H1 (cell line): Measurements from ENCODE around the gene BGN. TPM values are rescaled to one million over a fixed set of nuclear protein-coding genes. Genes with fewer than 3 reads are reported as not detected.

Experiments used
- CTCF ChIA-PET: fragments of 300-600 bp; sonication (Branson Sonifier 250); formaldehyde crosslinking; loops from one replicate; lab custom pipeline; 2021; ENCODE audit not compliant: partially characterized antibody; lab: Charles Lee
- POLR2A ChIA-PET: fragments of 300-600 bp; sonication (Branson Sonifier 250); formaldehyde crosslinking; loops from one replicate; lab custom pipeline; 2021; ENCODE audit warnings: inconsistent platforms; ENCODE audit not compliant: partially characterized antibody; lab: Charles Lee
- DNase-seq, 2 experiments: peaks; one replicate each; pipeline versions ENCODE4 v3.0.0 to v3.0.0-alpha.2; 2010 to 2022; ENCODE audit warnings: low spot score in 2 of 2, low read depth in 1 of 2, mixed read lengths in 1 of 2
- FAIRE-seq: peaks from 2 replicates; lab custom pipeline; 2011; peaks lifted over from hg19 to GRCh38; lab: Jason Lieb, UNC
- H2AFZ ChIP-seq: 2 replicates; pipeline ENCODE4 v1.8.1; 2012; ENCODE audit warnings: low read length, inconsistent platforms
- H2AK5ac ChIP-seq: 2 replicates; pipeline ENCODE4 v1.6.1; 2013; ENCODE audit warnings: low read depth, low read length
- H2BK120ac ChIP-seq: replicated peaks from 2 replicates; pipeline ENCODE3; 2013; ENCODE audit warnings: low read depth, low read length, inconsistent platforms
- H2BK12ac ChIP-seq: 2 replicates; pipeline ENCODE4 v1.6.1; 2013; ENCODE audit warnings: low read depth, low read length
- H2BK15ac ChIP-seq: 2 replicates; pipeline ENCODE4 v1.6.1; 2013; ENCODE audit warnings: low read length
- H2BK20ac ChIP-seq: 2 replicates; pipeline ENCODE4 v1.6.1; 2013; ENCODE audit warnings: low read length
- H2BK5ac ChIP-seq: 2 replicates; pipeline ENCODE4 v1.6.1; 2013; ENCODE audit warnings: low read depth, low read length
- H3K14ac ChIP-seq: 2 replicates; pipeline ENCODE4 v1.6.1; 2013; ENCODE audit warnings: inconsistent platforms; ENCODE audit not compliant: insufficient read length
- H3K18ac ChIP-seq: 2 replicates; pipeline ENCODE4 v1.6.1; 2013; ENCODE audit warnings: low read length; ENCODE audit errors: extremely low read depth
- H3K23ac ChIP-seq: 2 replicates; pipeline ENCODE4 v1.6.1; 2013; ENCODE audit warnings: inconsistent platforms; ENCODE audit not compliant: insufficient read length
- H3K23me2 ChIP-seq: 2 replicates; pipeline ENCODE4 v1.6.1; 2013; ENCODE audit warnings: low read depth, low read length
- H3K27ac ChIP-seq: 2 replicates; pipeline ENCODE4 v1.6.1; 2011; ENCODE audit warnings: low read depth, low read length, inconsistent platforms
- H3K27me3 ChIP-seq, 4 experiments: replicated peaks in 1 of 4; 1 replicate in 1 of 4; 2 replicates in 3 of 4; pipeline versions ENCODE4 v1.6.1 to v1.8.1; 2011 to 2013; ENCODE audit warnings: low read length in 3 of 4, mild to moderate bottlenecking in 3 of 4, inconsistent platforms in 2 of 4, mixed read lengths in 2 of 4, moderate library complexity in 1 of 4; ENCODE audit not compliant: control insufficient read depth in 3 of 4, insufficient read depth in 3 of 4; ENCODE audit errors: extremely low read depth in 1 of 4
- H3K36me3 ChIP-seq, 4 experiments: 2 replicates each; pipeline versions ENCODE4 v1.6.1 to v1.8.1; 2011 to 2013; ENCODE audit warnings: mild to moderate bottlenecking in 4 of 4, low read length in 3 of 4, moderate library complexity in 2 of 4, control low read depth in 1 of 4, inconsistent platforms in 1 of 4; ENCODE audit not compliant: insufficient read depth in 4 of 4, control insufficient read depth in 2 of 4
- H3K4ac ChIP-seq: replicated peaks from 2 replicates; pipeline ENCODE3; 2013; ENCODE audit warnings: low read length, low read depth, mixed read lengths, inconsistent platforms; ENCODE audit not compliant: insufficient read length
- H3K4me1 ChIP-seq, 4 experiments: replicated peaks in 1 of 4; 1 replicate in 1 of 4; 2 replicates in 3 of 4; pipeline versions ENCODE4 v1.6.1 to v1.8.1; 2011 to 2013; ENCODE audit warnings: low read length in 3 of 4, inconsistent platforms in 2 of 4, mixed read lengths in 1 of 4; ENCODE audit not compliant: insufficient read depth in 4 of 4, control insufficient read depth in 3 of 4
- H3K4me2 ChIP-seq, 2 experiments: 2 replicates each; pipeline versions ENCODE4 v1.6.1 to v1.8.1; 2011 to 2013; ENCODE audit warnings: low read depth in 2 of 2, low read length in 2 of 2, control low read depth in 1 of 2, inconsistent platforms in 1 of 2, mild to moderate bottlenecking in 1 of 2; ENCODE audit not compliant: insufficient read depth in 1 of 2
- H3K4me3 ChIP-seq, 4 experiments: fragments of 200-600, 300-600 bp in 1 of 4; sonication (generic), shearing (Covaris generic), sonication (Bioruptor Twin) in 1 of 4; 2 replicates each; pipeline versions ENCODE4 v1.5.1 to v1.8.1; 2011 to 2016; ENCODE audit warnings: low read length in 4 of 4, low read depth in 3 of 4, control low read depth in 2 of 4, inconsistent platforms in 2 of 4, mild to moderate bottlenecking in 2 of 4, mixed read lengths in 1 of 4, moderate library complexity in 1 of 4; ENCODE audit not compliant: insufficient read depth in 2 of 4; ENCODE audit errors: extremely low read depth in 1 of 4
- H3K56ac ChIP-seq: replicated peaks from 2 replicates; pipeline ENCODE3; 2013; ENCODE audit warnings: low read depth, mild to moderate bottlenecking, mixed read lengths, low read length, inconsistent platforms; ENCODE audit not compliant: insufficient read length
- H3K79me1 ChIP-seq: 2 replicates; pipeline ENCODE4 v1.6.1; 2013; ENCODE audit warnings: low read depth, low read length, control low read depth
- H3K79me2 ChIP-seq, 2 experiments: 2 replicates each; pipeline versions ENCODE4 v1.6.1 to v1.8.1; 2012 to 2013; ENCODE audit warnings: low read length in 2 of 2, mild to moderate bottlenecking in 2 of 2, inconsistent platforms in 1 of 2; ENCODE audit not compliant: insufficient read depth in 2 of 2, control insufficient read depth in 1 of 2
- H3K9ac ChIP-seq, 4 experiments: replicated peaks in 1 of 4; 1 replicate in 1 of 4; 2 replicates in 3 of 4; pipeline versions ENCODE4 v1.6.1 to v1.8.1; 2011 to 2013; ENCODE audit warnings: low read depth in 3 of 4, low read length in 3 of 4, control low read depth in 2 of 4, mild to moderate bottlenecking in 2 of 4, moderate library complexity in 2 of 4, inconsistent platforms in 1 of 4; ENCODE audit errors: extremely low read depth in 1 of 4
- H3K9me3 ChIP-seq, 2 experiments: 2 replicates each; pipeline versions ENCODE4 v1.6.1 to v1.8.1; 2012 to 2013; ENCODE audit warnings: mild to moderate bottlenecking in 2 of 2, moderate library complexity in 2 of 2, control low read depth in 1 of 2, inconsistent platforms in 1 of 2, low read depth in 1 of 2, low read length in 1 of 2, mixed read lengths in 1 of 2; ENCODE audit not compliant: insufficient read depth in 2 of 2
- H4K20me1 ChIP-seq, 2 experiments: replicated peaks in 1 of 2; 2 replicates each; pipeline versions ENCODE3 to v1.8.1; 2011 to 2013; ENCODE audit warnings: inconsistent platforms in 2 of 2, low read length in 2 of 2, mild to moderate bottlenecking in 1 of 2; ENCODE audit not compliant: insufficient read depth in 2 of 2, control insufficient read depth in 1 of 2
- H4K5ac ChIP-seq: 2 replicates; pipeline ENCODE4 v1.6.1; 2013; ENCODE audit warnings: low read length, low read depth, mixed read lengths, inconsistent platforms; ENCODE audit not compliant: insufficient read length
- H4K8ac ChIP-seq: 2 replicates; pipeline ENCODE4 v1.8.0; 2013; ENCODE audit warnings: mild to moderate bottlenecking, moderate library complexity, low read length, inconsistent platforms; ENCODE audit not compliant: insufficient read depth; ENCODE audit errors: extremely low read depth
- H4K91ac ChIP-seq: replicated peaks from 2 replicates; pipeline ENCODE3; 2013; ENCODE audit warnings: low read length, mixed read lengths, inconsistent platforms; ENCODE audit not compliant: insufficient read length
- BCL11A ChIP-seq, 2 experiments: IDR thresholded peaks; one replicate each; pipeline ENCODE4 v1.6.1; 2011; ENCODE audit warnings: low read depth in 2 of 2, low read length in 2 of 2, mild to moderate bottlenecking in 2 of 2
- BRCA1 ChIP-seq: IDR thresholded peaks from 2 replicates; pipeline ENCODE4 v1.6.1; 2012; ENCODE audit warnings: low read depth, low read length, improper control_type of control experiment
- CBX8 ChIP-seq: fragments of 300-800, 300-1000 bp; sonication (generic); IDR thresholded peaks from 2 replicates; pipeline ENCODE4 v1.7.1; 2016; ENCODE audit warnings: low read depth, low read length, borderline replicate concordance
- CHD2 ChIP-seq: IDR thresholded peaks from 2 replicates; pipeline ENCODE4 v1.6.1; 2012; ENCODE audit warnings: low read length, improper control_type of control experiment
- CREB1 ChIP-seq: IDR thresholded peaks from 2 replicates; pipeline ENCODE4 v1.6.1; 2012; ENCODE audit warnings: inconsistent platforms
- CTBP2 ChIP-seq: IDR thresholded peaks from 2 replicates; pipeline ENCODE4 v1.7.0; 2011; ENCODE audit warnings: borderline replicate concordance, mild to moderate bottlenecking, moderate library complexity, mixed read lengths, low read length; ENCODE audit not compliant: insufficient read depth, insufficient read length
- JUND ChIP-seq: IDR thresholded peaks from 2 replicates; pipeline ENCODE4 v1.6.1; 2011; ENCODE audit warnings: mild to moderate bottlenecking, improper control_type of control experiment, low read length
- KDM5A ChIP-seq: fragments of 200-600 bp; IDR thresholded peaks from 2 replicates; pipeline ENCODE4 v1.7.1; 2012; ENCODE audit warnings: mild to moderate bottlenecking, low read length, inconsistent platforms, mixed read lengths
- TBP ChIP-seq: IDR thresholded peaks from 2 replicates; pipeline ENCODE4 v1.6.1; 2011; ENCODE audit warnings: low read depth, low read length, improper control_type of control experiment
- TCF12 ChIP-seq: IDR thresholded peaks from 2 replicates; pipeline ENCODE4 v1.6.1; 2011; ENCODE audit warnings: low read depth, mild to moderate bottlenecking, low read length
- WGBS, 2 experiments: shearing (Covaris generic) in 1 of 2; methylation state at CpG; one replicate each; pipeline versions ENCODE4 v1.1.6 to v1.1.7; 2013 to 2015; ENCODE audit warnings: low lambda C conversion rate in 2 of 2, mixed read lengths in 2 of 2, inconsistent platforms in 1 of 2, low coverage in 1 of 2, missing lambda C conversion rate in 1 of 2; ENCODE audit not compliant: insufficient replicate concordance in 2 of 2, insufficient coverage in 1 of 2, insufficient read length in 1 of 2; ENCODE audit errors: extremely low coverage in 1 of 2, missing lambda C conversion rate in 1 of 2; 5-methylcytosine and 5-hydroxymethylcytosine counted together
- polyA plus RNA-seq, 7 experiments: library from polyadenylated mRNA; depleted of rRNA in 3 of 7; stranded (reverse) in 5 of 7; unstranded in 2 of 7; fragments of >200 nt in 5 of 7; fragments of 200-250 nt in 2 of 7; gene quantifications; 1 replicate in 5 of 7; 2 replicates in 1 of 7; 4 replicates in 1 of 7; pipeline versions ENCODE4 v1.2.1 to v1.2.3, GENCODE V29; 2011 to 2013; ENCODE audit warnings: missing spikeins in 2 of 7, mixed read lengths in 2 of 7
- total RNA-seq: library from RNA; stranded (reverse); fragmentation: NEBNext Ultra II Directional; extraction: Animal tissue kit (Norgen Biotek cat#: 25700); gene quantifications from 2 replicates; pipeline ENCODE4 v1.2.1, GENCODE V29; 2021
- TF ChIP-seq, protein P1 (sequence below): IDR thresholded peaks from 2 replicates; pipeline ENCODE4 v1.6.1; 2012; ENCODE audit warnings: low read length, inconsistent platforms

BGN gene
- total and polyA plus RNA-seq, 2 of the 8 experiments (the other 6 are each of a cell fraction or from before 2014, with no cell fraction given) = 1.8 to 2.4 TPM

DNA sequence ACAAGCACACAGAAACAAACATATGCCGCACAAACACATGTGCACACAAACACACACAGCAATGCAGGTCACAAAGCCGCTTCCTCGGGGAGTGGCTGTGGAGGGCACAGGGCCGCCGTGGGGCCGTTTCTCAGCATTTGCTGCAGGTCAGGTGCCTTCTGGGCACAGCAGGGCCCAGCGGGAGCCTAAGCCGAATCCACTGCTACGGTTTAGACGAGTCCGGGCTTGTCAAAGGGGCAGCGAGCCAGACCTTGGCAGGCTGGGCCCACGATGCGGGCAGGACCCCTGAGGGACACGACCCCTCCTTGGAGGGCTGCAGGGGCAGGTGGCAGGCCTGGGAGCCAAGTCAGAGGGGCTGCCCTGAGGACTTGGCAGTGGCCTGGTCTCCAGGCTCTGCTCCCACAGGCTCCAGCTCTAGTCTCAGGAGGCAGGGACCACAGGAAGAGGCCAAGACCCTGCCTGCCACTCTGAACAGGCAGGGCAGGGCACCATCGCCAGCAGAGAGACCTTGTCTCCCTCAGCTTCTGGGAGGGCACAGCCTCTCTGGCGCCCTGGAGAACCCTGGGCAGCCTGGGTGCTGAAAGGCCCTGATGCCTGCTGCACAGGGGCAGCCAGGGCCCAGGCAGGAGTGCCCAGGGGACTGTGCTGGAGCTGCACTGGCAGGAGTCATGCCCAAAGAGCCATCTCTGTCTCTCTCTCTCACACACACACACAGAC, 17.2 kb downstream of the BGN start:
- H2BK20ac ChIP-seq = 0 out of 2 replicates have a peak overlapping the region, but pooled peaks have one; percentile 48
- no peaks in the 10 kb centered on the region for H3K79me1 ChIP-seq
- H3K4me3 ChIP-seq = no peak overlapping the region
- H3K14ac ChIP-seq = no peak overlapping the region
- H2BK5ac ChIP-seq = peak overlapping the region; percentile 88; the same call in 1 of the 2 replicates
- no peak overlapping the region; the same call in 1 of the 2 replicates for H3K27ac ChIP-seq
- H3K23me2 ChIP-seq = peaks cover 7% of the 10 kb centered on the region; the same call in 1 of the 2 replicates
- peak overlapping the region; percentile 52 for H3K56ac ChIP-seq
- H2AFZ ChIP-seq = no peak overlapping the region
- FAIRE-seq = no peak
- H3K36me3 ChIP-seq = no peaks in the 10 kb centered on the region
- no peak for DNase-seq
- no peaks in the 10 kb centered on the region for H3K79me2 ChIP-seq
- POLR2A ChIA-PET = no interaction called here
- no peak overlapping the region for H3K9ac ChIP-seq
- WGBS, 2 experiments = 86% methylated on average over 3 of the region's 17 CpGs; no CpG with 5 or more reads in 1 of the 2 experiments
- H3K18ac ChIP-seq = peak overlapping the region; percentile 19; the same call in 1 of the 2 replicates
- 0 out of 2 replicates have a peak overlapping the region, but pooled peaks have one; percentile 81 for H2BK15ac ChIP-seq
- H4K91ac ChIP-seq = peak overlapping the region; percentile 85
- CTCF ChIA-PET = interaction anchor here (0.6 to 8.5 kb wide), 3 partner anchors 28 to 57 kb away, joined by 3 to 84 read pairs (median 4); partner anchors contain the start of gene HAUS7
- H2AK5ac ChIP-seq = peak overlapping the region; percentile 87; the same call in 1 of the 2 replicates
- H4K20me1 ChIP-seq = peaks cover 0 to 8% of the 10 kb centered on the region in 2 experiments
- no peak overlapping the region for H2BK120ac ChIP-seq
- peak overlapping the region; percentile 68; the same call in 1 of the 2 replicates for H2BK12ac ChIP-seq
- H3K27me3 ChIP-seq = peaks cover 0 to 8% (median 5%) of the 10 kb centered on the region in 4 experiments; a peak in 5 of 7 replicates
- peak overlapping the region; percentile 74 for H3K4ac ChIP-seq
- no peak overlapping the region for H4K5ac ChIP-seq
- no peak overlapping the region for H4K8ac ChIP-seq
- H3K23ac ChIP-seq = no peak overlapping the region
- H3K9me3 ChIP-seq = no peaks in the 10 kb centered on the region
- peaks cover 0 to 1% (median 0%) of the 10 kb centered on the region in 4 experiments; a peak in 2 of 7 replicates for H3K4me1 ChIP-seq
- H3K4me2 ChIP-seq = no peak overlapping the region
- TF ChIP-seq TBP = no peak
- TF ChIP-seq KDM5A = no peak
- TF ChIP-seq CHD2 = no peak
- TF ChIP-seq TCF12 = no peak
- no peak for TF ChIP-seq JUND
- TF ChIP-seq, protein P1, sequence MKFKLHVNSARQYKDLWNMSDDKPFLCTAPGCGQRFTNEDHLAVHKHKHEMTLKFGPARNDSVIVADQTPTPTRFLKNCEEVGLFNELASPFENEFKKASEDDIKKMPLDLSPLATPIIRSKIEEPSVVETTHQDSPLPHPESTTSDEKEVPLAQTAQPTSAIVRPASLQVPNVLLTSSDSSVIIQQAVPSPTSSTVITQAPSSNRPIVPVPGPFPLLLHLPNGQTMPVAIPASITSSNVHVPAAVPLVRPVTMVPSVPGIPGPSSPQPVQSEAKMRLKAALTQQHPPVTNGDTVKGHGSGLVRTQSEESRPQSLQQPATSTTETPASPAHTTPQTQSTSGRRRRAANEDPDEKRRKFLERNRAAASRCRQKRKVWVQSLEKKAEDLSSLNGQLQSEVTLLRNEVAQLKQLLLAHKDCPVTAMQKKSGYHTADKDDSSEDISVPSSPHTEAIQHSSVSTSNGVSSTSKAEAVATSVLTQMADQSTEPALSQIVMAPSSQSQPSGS = no peak
- no peak for TF ChIP-seq CTBP2
- TF ChIP-seq CREB1 = no peak
- TF ChIP-seq BCL11A (IDR thresholded peaks at IDR 0.05; ENCODE audit: low read depth in 2 of 2, low read length in 2 of 2) = no peak
- no peak for TF ChIP-seq BRCA1
- no peak for TF ChIP-seq CBX8
